ENCODE measurements around the gene BRD3. TPM values are rescaled to one million over a fixed set of nuclear protein-coding genes. Genes with fewer than 3 reads are reported as not detected.
"Not testable (repeated sequence)": the region's sequence is repeated elsewhere in the genome, so short reads cannot be mapped to it uniquely, and the experiment has no call there.

BRD3 gene
- total RNA-seq, result 44.7 TPM

DNA sequence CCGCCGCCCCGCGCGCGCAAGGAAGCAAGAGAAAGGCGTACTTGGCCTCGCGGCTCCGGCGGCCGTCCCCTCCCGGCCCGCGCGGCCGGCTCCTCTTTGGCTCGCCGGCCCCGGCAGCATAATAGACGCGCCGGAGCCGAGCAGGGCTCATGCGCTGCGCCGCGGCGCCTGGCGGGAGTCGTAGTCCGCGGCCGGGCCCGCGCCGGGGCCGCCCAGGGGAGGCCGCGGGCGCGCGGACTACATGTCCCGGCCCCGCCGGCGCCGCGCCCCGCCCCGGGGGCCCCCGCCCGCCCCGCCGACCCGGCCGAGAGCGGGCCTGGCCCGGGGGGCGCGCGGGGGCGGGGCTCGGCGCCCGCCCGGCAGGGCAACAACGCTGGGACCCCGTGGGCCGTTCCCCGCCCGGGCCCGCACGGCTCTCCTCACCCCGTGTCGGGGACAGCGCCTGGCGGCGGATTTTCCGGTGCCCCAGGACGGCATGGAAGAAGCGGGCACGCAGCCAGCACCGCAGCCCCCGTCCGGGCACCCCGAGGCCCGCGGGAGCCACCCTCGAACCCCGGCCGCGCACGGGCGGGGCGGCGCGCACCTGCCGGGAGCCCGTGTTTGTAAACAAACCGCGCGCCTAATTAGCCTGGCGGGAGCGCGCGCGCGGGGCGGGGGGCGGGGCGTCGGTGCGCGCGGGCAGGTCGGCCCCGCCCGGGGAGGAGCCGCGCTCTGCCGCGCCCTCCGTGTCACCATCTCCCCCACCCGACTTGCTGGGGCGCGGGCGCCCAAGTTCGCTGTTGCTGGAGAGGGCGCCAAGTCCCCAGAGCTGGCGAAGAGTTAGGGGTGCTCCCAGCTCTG, at the start of gene BRD3:
Gene BRD3 (minus strand): TSS at position 123 of the 840 bp plus-strand sequence. CDS start 14,549 bp downstream, outside the sequence.
- peak; percentile 74 for DNase-seq (ENCODE audit: low spot score)

DNA sequence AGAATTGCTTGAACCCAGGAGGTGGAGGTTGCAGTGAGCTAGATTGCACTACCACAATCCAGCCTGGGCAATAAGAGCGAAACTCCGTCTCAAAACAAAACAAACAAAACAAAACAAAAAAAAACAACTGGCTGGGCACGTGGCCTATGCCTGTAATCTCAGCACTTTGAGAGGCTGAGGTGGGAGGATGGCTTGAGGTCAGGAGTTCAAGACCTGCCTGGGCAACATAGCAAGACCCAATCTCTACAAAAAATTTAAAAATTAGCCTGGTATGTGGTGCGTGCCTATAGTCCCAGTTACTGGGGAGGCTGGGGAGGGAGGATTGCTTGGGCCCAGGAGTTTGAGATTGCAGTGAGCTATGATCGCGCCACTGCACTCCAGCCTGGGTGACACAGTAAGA, 44.7 kb upstream of the BRD3 start:
- no peak for DNase-seq (ENCODE audit: low spot score)

DNA sequence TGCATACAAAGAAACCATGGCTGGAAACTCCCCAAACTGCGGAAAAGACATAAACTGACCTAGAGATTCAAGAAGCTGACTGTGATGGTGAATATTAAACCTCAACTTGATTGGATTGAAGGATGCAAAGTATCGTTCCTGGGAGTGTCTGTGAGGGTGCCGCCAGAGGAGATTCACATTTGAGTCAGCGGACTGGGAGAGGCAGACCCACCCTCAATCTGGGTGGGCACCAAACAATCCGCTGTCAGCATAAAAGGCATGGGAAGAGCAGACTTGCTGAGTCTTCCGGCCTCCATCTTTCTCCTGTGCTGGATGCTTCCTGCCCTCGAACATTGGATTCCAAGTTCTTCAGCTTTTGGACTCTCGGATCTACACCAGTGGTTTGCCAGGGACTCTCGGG, 43.2 kb upstream of the BRD3 start:
- DNase-seq (ENCODE audit: low spot score), result no peak

GRCh38 chr9:134103391-134103998, 35.7 kb upstream of the BRD3 start:
- no peak for DNase-seq (ENCODE audit: low spot score)

GRCh38 chr9:134101623-134102149, 33.9 kb upstream of the BRD3 start:
- DNase-seq (ENCODE audit: low spot score), result no peak

DNA sequence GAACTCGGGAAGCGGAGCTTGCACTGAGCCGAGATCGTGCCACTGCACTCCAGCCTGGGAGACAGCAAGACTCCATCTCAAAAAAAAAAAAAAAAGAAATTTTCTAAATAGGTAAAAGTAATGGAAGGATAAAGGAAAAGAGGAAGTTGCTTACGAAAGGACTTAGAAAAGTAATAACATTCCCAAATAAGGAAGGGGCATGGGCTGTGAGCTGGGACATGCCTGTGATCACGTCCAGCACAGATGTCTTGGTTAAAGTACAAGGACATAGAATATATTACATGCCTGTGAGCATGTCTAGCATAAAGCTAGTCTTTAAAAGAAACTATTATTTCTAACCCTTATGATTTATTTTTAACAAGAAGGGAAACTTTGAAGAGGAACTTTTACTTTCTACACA, 33.3 kb upstream of the BRD3 start:
- not testable (repeated sequence) for DNase-seq (ENCODE audit: low spot score)

DNA sequence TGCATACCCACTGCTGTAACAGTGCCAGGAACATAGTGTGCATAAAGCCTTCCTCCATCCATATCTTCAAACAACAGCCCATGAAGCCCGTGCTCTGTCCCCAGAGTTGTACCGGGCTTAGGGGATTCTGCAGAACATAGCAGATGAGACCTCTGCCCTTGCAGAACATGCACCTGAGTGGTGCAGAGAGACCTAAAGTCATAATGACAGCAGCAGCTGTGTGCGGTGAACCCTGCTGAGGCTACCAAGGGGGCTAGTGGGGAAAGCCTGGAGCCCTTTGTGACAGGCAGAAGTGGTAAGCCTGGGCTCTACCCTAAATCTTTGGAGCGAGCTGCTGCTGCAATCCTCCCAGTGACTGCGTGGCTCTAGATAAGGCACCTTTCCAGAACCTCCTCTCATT, 32.2 kb upstream of the BRD3 start:
- DNase-seq (ENCODE audit: low spot score), result no peak

GRCh38 chr9:134099123-134099761, 31.4 kb upstream of the BRD3 start:
- no peak for DNase-seq (ENCODE audit: low spot score)

DNA sequence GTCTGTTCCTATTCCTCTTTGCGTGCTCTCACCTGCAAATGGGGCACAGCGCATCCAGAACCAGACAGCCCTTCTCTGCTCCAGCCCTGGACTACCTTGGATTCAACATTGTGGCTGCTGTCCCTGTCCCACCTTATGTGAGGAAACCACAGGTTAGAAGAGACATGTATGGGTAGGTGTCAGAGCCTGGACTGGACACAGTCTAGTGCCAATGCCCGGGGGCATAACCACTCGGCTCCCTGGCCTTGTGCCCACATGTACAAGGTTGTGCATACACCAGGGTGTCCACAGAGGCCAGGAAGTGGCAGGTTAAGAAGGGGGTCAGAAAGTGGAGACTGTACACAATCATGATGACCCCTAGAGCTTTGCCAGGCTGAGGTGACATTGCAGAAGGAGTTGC, 22.1 kb upstream of the BRD3 start:
- no peak for DNase-seq (ENCODE audit: low spot score)

GRCh38 chr9:134088063-134088725, 20.4 kb upstream of the BRD3 start:
- no peak for DNase-seq (ENCODE audit: low spot score)

GRCh38 chr9:134085674-134086073, 17.8 kb upstream of the BRD3 start:
- no peak for DNase-seq (ENCODE audit: low spot score)

DNA sequence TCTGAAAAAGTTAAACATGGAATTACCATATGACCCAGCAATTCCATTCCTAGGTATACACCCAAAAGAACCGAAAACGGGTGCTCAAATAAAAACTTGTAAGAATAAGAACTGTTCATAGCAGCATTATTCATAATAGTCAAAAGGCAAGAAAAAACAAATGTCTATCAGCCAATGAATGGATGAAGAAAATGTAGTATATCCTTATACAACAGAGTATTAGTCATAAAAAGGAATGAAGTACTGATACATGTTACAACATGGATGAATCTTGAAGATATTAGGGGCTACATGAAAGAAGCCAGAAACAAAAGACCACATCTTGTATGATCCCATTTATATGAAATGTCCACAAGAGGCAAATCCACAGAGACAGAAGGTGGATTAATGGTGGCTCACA, 15.6 kb upstream of the BRD3 start:
- DNase-seq (ENCODE audit: low spot score), result no peak

GRCh38 chr9:134076644-134077043, 8.8 kb upstream of the BRD3 start:
- no peak for DNase-seq (ENCODE audit: low spot score)

DNA sequence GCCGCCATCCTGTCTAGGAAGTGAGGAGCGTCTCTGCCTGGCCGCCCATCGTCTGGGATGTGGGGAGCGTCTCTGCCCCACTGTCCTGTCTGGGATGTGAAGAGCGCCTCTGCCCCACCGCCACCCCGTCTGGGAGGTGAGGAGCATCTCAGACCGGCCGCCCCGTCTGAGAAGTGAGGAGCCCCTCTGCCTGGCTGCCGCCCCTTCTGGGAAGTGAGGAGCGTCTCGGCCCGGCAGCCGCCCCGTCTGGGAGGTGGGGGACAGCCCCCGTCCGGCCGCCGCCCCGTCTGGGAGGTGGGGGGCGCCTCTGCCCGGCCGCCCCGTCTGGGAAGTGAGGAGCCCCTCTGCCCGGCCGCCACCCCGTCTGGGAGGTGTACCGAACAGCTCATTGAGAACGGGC, 7.9 kb upstream of the BRD3 start:
- DNase-seq (ENCODE audit: low spot score), result not testable (repeated sequence)

DNA sequence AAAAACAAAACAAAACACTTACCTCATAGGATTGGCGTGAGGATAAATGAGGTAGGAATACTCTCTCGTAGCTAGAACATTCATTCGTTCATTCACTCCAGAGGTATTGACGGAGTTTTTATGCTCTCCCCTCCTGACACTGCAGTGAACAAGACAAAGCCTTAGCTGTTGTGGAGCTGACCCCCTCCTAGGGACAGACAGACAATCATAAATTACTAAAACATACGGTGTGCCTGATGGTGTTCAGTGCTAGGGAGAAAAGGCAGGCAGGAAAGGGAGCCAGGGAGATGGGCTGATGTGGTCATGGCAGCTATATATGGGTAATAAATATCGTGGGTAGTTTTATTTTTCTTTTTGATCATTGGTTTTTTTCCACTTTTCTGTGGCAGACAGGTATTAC, 5.7 kb upstream of the BRD3 start:
- DNase-seq (ENCODE audit: low spot score), result no peak

DNA sequence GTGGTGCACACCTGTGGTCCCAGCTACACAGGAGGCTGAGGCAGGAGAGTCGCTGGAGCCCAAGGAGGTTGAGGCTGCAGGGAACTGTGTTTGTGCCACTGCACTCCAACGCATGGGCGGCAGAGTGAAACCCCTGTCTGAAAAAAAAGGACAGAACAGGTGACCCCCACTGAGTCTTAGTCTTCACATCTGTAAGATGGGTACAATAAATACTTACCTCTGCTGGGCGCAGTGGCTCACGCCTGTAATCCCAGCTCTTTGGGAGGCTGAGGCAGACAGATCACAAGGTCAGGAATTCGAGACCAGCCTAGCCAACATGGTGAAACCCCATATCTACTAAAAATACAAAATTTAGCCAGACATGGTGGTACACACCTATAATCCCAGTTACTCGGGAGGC, 4.9 kb upstream of the BRD3 start:
- DNase-seq (ENCODE audit: low spot score), result not testable (repeated sequence)

- DNase-seq (ENCODE audit: low spot score), result no peak
Observed at GRCh38 chr9:134071149-134071548, 3.3 kb upstream of the BRD3 start.

DNA sequence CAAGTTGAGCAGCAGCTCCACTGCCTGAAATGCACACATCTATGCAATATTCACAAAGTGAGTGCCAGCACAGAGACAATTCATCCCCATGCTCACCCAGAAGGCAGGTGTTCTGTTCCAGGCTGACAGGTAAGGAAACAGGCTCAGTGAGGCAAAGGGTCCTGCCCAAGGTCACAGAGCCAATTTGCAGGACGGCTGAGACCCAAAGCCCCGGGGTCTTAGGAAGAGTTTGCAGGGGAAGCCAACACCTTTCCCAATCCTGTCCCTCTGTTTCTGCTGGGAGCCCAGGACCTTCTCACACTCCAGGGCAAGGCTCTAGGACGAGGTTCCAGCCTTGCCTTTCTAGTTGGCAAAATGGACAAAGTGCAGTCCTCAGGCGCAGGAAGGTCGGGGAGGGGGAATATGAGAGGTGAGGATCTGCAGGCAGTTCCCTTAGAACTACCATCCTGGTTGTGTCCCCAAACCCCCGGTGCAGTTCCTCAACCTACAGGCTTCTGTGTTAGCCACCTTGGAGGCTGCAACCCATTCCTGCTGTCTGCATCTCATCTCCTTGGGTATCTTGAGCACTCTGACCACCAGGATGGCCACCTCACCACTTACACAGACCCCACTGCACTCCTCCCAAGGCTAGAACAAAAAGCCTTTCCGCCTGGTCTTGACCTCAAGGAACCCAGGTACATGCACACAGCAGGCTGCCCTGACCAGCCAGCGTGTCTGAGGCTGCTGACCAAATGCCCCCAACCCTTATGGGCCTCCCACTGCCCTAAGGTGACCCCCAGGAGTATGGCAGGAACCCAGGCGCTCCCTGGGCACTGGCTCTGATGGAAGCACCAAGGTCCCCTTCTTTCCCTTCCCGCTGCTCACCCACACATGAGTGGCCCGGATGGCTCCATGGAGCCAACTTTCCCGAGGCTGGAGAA, 1.9 kb upstream of the BRD3 start:
- no peak for DNase-seq (ENCODE audit: low spot score)

- DNase-seq (ENCODE audit: low spot score), result no peak
Observed at GRCh38 chr9:134068744-134069479, 1.1 kb upstream of the BRD3 start.

Data from ureter (tissue), 1 donor.